Endometrial microvascular endothelial cells (primary cell): ENCODE measurements around the gene CAPSL. TPM values are rescaled to one million over a fixed set of nuclear protein-coding genes. Genes with fewer than 3 reads are reported as not detected.
"Not testable (repeated sequence)": the region's sequence is repeated elsewhere in the genome, so short reads cannot be mapped to it uniquely, and the experiment has no call there.

Experiments used
- in situ Hi-C: cut with HindIII; loops from 2 replicates; pipeline ENCODE4 v1.10.0; 2017; ENCODE audit warnings: low sequenced_read_pairs, low pct_unique_long_range_greater_than_20kb; ENCODE audit errors: inconsistent ontology term
- total RNA-seq: library from RNA; depleted of rRNA; stranded (reverse); fragments of >200 nt; gene quantifications from one replicate; pipeline ENCODE4 v1.2.3, GENCODE V29; 2015; ENCODE audit errors: inconsistent ontology term

Gene CAPSL
- not detected for total RNA-seq

- in situ Hi-C loops = no loop called here
Observed at GRCh38 chr5:35938568-35939227, at the start of gene CAPSL. Gene CAPSL, minus strand, starts transcription at chr5:35938622. Its CDS starts 17,502 bp downstream, at chr5:35921120.

- in situ Hi-C loops = no loop called here
Observed at GRCh38 chr5:35987776-35988175, 49.4 kb upstream of the CAPSL start.

DNA sequence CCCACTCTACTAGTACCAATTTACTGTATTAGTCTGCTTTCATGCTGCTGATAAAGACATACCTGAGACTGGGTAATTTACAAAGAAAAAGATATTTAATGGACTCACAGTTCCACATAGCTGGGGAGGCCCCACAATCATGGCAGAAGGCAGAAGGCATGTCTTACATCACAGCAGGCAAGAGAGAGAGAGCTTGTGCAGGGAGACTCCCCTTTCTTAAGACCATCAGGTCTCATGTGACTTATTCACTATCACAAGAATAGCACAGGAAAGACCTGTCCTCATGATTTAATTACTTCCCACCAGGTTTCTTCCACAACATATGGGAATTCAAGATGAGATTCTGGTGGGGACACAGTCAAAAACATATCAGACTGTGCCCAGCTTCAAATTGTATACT is 41.3 kb upstream of the CAPSL start:
- in situ Hi-C loops = no loop called here

DNA sequence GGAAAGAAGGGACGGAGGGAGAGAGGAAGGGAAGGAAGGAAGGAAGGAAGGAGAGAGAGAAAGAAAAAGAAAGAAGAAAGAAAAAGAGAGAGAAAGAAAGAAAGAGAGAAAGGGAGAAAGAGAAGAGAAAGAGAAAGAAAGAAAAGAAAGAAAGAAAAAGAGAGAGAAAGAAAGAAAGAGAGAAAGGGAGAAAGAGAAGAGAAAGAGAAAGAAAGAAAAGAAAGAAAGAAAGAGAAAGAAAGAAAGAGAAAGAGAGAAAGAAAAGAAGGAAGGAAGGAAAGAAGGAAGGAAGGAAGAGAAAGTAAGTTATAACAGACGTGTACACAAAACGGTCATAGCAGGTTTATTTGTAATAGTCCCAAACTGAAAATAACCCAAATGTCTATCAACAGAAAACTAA is 38.4 kb upstream of the CAPSL start:
- in situ Hi-C loops = not testable (repeated sequence)

DNA sequence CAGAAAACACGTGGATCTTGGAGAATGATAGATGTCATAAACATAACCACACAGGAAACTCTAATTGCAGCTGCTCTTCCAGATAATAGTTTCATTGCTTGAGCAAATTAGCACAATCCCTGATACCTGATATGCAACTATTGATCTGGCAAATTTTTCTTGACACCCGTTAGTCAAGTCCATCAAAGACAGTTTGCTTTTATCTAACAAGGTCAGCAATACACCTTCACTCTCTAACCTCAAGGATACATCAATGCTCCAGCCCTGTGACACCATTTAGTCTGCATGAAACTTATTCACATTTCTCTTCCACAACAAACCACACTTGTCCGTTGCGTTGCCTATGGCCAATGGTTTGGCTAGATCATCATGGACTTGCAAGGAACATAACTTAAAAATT is 36.1 kb upstream of the CAPSL start:
- in situ Hi-C loops = no loop called here

- in situ Hi-C loops = no loop called here
Observed at GRCh38 chr5:35971878-35972210, 33.4 kb upstream of the CAPSL start.

- in situ Hi-C loops = no loop called here
Observed at GRCh38 chr5:35971186-35971877, 32.9 kb upstream of the CAPSL start.

DNA sequence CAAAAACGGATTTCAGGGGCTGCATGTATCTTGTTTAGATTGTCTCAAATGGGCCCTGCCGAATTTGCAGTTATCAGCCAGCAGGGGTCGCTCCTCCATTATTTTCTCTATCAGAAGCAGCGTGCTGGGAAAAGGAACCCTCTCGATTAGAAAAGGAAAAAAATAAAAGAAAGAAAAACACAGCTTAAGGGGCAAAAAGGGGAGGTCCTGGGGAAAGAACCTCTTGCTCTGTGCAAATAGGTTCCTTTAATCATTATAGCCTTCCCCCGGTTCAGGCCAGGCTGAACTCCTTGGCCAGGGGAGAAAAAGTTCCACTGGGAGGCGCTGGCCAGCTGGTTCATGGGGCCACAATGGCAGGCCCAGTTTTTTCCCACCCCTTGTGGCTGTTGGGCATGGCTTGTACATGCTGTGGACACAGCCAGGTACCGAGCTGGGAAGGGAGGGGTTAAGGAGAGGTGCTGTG is 25.0 kb upstream of the CAPSL start:
- in situ Hi-C loops = no loop called here

GRCh38 chr5:35960328-35960727 is 21.9 kb upstream of the CAPSL start:
- in situ Hi-C loops = no loop called here

DNA sequence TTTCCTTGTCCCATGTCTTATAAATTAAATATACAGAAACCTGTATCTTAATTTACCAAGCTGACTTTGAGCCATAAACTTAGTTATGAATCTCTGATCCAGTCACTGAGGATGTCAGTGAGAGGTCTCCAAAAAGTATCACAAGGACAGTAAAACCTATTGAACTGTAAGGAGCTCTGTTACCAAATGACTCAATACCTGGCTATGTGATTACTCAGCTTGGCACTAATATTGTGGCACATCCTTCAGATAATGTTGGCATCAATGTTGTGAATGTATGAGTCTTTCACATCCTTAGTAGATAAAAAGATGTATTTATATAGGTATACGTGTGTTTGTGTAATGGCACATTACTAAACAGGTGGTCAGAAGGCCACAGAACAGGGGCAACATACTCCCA is 18.0 kb upstream of the CAPSL start:
- in situ Hi-C loops = no loop called here

- in situ Hi-C loops = no loop called here
Observed at GRCh38 chr5:35954175-35954574, 15.8 kb upstream of the CAPSL start.

DNA sequence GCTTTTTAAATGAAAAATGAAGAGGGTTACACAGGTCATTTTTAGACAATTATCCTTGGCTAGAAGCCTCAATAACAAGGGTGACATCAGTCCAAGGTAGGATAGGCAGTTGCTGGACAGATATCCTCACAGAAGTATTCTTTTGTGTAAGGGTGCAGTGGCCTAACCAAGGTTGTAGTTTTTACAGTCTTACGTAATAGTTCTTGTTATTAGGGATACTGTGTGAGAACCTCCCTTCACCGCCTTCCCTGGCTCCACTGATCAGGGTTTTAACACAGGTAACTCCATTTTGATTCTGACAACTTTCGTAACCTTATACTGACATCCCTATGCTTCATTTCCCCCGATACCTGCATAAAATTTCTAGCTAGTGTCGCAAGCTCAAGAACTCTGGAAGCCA is 8.7 kb upstream of the CAPSL start:
- in situ Hi-C loops = no loop called here

DNA sequence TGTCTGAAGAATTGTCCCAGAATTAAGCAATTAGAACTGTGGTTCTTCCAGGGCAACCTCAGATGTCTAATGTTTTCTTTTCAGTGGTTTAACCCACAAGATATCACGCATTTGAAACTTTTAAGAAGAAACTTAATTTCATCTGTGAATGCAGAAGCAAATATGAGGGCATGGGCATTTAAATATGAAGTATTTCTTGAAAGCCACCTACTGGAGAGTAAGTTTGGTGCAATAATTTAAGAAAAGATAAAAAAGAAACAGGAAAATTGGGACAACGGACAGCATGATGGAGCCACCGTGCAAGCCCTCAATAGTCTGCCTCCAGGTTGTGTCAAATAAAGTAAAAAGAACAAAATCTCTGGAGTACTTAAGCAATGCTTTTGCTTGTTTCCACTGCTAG is 1.2 kb upstream of the CAPSL start:
- in situ Hi-C loops = no loop called here

DNA sequence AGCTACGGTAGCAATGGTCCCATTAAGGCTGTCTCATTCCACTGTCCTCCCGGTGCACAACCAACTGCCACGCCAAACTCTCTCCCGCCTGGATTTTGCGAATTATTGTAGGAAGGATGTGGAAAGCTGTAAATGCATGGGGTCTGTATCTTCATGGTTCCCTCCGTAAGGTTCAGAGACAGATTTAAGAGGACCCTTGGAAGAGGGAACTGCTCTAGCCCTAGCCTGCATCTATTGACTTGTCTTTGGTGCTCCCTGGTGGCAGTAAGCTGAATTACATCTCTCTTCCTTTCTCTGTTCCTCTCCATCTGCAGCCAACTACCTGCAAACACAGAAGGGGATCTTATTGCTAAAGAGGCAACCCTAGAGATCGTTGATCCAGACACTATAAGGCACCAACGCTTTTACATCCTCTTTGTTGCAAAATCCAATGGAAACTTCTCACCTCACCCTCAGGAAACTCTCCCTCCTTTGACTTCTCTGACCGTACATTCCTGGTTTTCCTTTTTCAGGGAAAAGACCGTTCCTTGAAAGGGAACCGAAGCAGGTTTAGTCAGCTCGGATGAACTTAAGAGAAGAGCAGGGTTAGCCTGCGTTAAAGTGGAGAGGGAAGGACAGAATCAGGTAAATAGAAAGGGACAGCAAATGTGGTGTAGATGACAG is 11.9 kb downstream of the CAPSL start:
- in situ Hi-C loops = no loop called here

DNA sequence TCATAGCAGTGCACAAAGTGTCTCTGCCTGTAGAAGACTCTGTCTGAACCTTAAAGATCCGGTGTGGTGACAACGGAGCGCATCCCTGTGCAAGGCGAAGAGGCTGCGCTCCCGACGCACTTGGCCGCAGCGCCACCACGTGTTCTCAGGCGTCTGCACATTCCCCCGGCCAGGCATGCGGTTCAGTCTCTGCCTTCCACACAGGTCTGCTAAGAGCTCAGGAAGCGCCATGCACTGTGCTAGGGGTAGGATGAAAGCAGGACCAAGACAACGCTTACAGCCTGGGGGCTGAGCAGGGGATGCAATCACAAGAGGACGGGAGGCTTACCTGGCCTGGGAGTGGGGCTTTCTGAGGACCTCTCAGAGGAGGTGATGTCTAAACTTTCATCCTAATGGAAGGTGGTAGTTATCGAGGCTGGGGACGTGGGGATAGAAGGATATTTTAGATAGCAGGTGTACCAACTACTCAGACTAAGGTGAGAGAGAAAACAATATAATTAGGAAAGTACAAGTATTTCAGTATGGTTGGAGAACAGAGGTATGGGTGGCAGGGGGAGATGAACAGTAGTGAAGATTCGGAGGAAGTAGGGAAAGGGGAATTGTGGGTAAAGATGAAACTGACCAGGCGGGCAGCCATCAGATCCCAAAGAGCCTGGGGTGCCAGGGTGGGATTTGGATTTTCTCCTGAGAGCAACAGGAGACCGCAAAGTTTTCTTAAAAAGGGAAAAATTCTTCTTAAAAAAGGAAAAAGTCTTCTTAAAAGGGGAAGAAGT is 13.3 kb downstream of the CAPSL start:
- in situ Hi-C loops = no loop called here

- in situ Hi-C loops = no loop called here
Observed at GRCh38 chr5:35924122-35924949, 14.1 kb downstream of the CAPSL start.

- in situ Hi-C loops = no loop called here
Observed at GRCh38 chr5:35922468-35922867, 16.0 kb downstream of the CAPSL start.

GRCh38 chr5:35921930-35922329 is 16.5 kb downstream of the CAPSL start:
- in situ Hi-C loops = no loop called here

DNA sequence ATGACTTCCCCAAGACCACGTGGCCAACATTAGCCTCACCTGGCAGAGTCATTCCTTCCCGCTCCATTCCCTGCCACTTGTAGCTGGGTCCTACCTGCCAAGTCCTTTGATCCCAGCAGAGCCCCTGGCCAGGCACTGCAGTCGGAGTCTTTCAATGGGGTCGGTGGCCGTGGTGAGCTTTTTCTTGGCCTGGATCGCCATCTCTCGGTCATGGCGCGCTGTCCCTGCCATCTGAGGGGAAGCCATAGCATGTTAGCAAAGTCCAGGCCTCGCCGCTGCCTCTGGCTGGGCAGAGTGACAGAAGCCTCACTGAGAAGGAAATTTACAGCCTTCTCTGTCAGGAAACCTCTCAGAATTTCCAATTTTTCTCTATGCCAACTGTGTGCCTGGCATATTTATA is 17.5 kb downstream of the CAPSL start:
- in situ Hi-C loops = no loop called here
